HG02642 (cell line): Measurements from ENCODE around the gene ARHGEF35.
A peak's percentile ranks its signal among the peaks of the same experiment; 100 is the strongest.
"Not testable (repeated sequence)": the region's sequence is repeated elsewhere in the genome, so short reads cannot be mapped to it uniquely, and the experiment has no call there.

Experiments
- ATAC-seq: cut with Tn5 transposase; IDR thresholded peaks from one replicate; pipeline ENCODE4 v1.9.1; 2021; ENCODE audit warnings: mild to moderate bottlenecking; ENCODE audit not compliant: unreplicated experiment, poor library complexity

ARHGEF35 gene

DNA sequence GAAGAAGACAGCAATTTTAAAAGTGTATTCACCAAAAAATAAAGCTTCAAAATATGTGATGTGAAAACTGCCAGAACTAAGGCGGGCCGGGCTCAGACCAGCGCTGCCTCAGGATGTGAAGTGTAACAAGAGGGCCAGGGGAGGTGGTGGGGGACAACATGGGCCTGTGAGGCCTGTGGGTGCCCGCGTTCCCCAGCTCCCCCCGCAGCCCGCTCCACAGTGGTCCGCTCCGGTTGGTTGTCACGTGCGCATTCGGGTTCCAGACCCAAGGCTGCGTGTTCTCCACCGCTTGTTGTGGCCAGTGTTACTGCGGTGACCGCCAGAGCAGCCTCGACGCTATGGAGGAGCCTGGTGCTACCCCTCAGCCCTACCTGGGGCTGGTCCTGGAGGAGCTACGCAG is 12.5 kb downstream of the ARHGEF35 start, which contains the start of gene CTAGE4:
CTAGE4 (plus strand) TSS at position 301 of the 400 bp plus-strand sequence; CDS start at position 339, 38 bp downstream.
- ATAC-seq, result not testable (repeated sequence)

DNA sequence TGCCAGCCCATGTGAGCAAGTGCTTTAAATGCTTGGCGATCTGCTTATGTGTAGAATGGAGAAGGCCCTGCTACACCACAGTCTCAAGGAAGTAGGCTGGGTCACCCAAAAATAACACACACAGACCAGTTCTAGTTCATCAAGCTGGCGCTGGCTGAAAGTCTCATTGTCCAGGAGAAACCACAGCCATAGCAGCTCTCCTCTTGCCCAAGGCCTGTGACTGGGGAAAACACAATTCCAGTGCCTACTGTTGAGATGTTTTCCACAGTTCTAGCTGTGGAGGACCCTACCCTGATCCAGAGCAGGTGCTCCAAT is 16.5 kb downstream of the ARHGEF35 start:
- ATAC-seq, result peak; percentile 51

DNA sequence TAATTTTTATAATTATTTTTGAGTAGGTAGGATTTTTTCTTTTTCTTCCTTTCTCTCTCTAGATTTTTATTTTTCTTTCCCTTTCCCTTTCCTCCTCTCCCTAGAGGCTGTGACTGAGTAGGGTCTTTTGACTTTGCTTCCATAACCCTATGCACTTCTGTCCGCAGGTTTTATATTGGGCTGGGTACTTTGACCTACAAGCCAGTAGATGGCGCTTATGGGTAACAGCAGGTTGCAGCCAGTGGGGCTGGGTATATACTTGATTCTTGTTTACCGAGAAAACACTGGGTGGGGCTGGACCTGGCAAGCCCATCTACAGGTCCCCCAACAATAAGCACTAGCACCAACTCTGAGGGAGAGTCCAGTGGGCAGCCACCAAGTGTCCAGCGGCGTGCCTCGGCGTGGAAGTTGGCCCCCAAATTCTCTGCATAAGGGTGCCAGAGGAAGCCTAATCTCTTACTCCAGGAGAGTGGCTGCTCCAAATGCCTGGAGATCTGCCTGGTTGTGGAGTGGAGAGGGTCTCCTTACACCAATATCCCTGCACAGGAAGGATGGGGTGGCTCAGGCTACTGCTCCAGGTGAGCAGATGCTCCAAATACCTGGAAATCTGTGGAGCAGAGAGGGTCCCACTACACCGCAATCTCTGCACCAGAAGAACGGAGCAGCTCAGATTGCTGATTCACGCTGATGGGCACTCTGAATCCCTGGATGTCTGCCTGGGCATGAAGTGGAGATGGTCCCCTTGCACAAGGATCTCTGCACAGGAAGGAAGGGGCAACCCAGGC is 17.1 kb downstream of the ARHGEF35 start:
- ATAC-seq, result peak; percentile 96

DNA sequence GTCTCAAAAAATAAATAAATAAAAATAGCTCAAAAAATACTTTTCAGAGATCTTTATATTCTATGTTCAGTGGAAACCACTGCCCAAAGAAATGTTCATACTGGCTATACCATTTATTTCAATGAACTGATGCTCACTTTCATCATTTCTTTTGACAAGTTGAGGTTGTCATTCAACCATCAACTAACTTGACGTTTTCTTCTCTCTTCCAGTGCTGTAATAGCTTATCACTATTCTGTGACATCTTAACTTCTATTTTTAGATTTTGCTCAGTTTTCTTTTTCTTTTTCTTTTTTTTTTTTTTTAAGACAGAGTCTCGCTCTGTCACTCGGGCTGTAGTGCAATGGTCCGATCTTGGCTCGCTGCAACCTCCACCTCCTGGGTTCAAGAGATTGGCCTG is 21.0 kb downstream of the ARHGEF35 start:
- no peak for ATAC-seq

DNA sequence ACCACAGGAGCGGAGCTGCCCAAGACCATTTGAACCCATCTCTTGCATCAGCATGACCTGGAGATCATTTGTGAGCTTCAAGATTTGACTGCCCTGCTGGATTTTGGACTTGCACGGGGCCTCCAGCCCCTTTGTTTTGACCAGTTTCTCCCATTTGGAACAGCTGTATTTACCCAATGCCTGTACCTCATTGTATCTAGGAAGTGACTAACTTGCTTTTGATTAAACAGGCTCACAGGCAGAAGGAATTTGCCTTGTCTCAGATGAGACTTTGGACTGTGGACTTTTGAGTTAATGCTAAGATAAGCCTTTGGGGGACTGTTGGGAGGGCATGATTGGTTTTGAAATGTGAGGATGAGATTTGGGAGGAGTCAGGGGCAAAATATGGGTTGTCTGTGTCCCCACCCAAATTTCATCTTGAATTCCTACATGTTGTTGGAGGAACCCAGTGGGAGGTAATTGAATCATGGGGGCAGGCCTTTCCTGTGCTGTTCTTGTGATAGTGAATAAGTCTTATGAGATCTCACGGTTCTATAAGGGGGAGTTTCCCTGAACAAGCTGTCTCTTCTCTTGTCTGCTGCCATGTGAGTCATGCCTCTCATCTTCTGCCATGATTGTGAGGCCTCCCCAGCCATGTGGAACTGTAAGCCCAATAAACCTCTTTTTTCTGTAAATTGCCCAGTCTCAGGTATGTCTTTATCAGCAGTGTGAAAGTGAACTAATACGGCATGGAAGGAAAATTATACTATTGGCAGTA is 23.9 kb downstream of the ARHGEF35 start:
- ATAC-seq, result not testable (repeated sequence)

DNA sequence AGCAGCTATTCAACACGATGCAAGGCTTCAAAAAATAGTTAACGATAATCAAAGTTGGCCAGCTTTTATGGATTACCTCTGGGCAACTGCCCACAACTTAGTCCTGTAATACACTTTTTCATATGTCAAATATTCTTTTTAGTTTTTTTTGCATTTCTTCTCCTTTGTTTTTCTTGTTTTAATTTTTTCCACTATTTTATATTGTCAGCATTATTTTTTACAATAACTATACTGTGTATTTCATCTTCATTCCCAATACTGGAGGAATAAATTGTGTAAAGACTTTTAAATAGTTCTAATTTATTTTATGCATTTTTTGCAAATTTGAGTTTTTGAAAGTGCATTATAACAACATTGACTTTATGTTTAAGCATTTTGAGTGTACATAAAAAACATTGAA is 30.8 kb downstream of the ARHGEF35 start:
- no peak for ATAC-seq

DNA sequence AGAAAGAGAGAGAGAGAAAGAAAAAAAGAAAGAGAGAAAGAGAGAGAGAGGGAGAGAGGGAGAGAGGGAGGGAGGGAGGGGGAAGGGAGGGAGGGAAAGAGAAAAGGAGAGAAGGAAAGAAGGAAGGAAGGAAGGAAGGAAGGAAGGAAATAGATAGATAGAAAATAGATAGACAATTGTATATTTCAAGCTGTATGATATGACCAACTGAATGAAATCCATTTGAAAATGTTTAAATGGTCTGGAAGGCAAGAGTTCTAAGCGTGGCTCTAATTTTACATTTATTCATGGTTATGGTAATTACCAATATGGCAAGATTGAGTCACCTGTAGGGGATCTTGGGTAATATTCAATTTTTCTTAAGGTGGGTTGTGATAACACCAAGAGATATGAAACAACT is 36.8 kb downstream of the ARHGEF35 start:
- ATAC-seq, result no peak

DNA sequence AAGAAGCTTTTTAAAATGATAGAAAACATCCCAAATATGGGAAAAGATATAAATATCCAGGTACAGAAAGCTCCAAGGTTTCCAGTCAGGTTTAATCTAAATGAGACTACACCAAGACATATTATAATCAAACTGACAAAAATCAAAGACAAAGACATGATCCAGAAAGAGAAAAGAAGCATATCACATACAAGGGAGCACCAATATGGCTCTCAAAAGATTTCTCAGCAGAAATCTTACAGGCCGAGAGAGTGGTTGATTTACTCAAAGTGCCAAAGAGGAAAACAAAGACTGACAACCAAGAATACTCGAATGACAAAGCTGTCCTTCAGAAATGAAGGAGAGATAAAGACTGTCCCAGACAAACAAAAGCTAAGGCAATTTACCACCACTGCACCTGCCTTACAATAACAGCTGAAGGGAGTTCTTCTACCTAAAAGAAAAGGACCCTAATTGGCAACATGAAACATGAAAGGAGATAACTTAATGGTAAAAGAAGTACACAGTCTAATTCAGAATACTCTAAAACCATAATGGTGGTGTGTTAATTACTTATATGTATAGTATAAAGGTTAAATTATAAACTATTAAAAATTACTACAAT is 47.3 kb downstream of the ARHGEF35 start:
- ATAC-seq, result no peak

DNA sequence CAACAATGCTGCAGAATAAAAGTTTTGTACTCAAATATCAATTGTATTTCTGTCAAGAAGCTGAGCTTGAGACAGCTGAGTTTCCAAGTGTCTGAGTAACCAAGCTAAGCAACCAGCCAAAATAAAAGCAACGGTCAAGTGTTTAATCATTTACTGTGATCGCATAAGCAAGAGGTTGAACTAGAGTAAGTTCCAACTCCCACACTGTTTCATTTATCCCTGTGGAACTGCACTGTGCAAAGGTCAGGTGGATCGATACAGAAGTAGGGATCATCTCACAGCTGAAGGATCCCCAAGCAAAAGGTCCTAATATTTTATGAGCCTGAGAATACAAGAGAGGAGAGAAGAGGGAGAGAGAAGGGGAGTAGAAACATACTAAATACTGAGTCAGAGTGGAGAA is 51.2 kb downstream of the ARHGEF35 start:
- ATAC-seq, result no peak

DNA sequence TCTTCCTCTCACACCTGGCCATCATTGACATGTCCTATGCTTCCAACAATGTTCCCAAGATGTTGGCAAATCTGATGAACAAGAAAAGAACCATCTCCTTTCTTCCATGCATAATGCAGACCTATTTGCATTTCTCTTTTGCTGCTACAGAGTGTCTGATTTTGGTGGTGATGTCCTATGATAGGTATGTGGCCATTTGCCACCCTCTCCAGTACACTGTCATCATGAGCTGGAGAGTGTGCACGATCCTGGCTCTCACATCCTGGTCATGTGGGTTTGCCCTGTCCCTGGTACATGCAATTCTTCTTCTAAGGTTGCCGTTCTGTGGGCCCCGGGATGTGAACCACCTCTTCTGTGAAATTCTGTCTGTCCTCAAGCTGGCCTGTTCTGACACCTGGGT is 53.4 kb downstream of the ARHGEF35 start:
- ATAC-seq, result no peak

DNA sequence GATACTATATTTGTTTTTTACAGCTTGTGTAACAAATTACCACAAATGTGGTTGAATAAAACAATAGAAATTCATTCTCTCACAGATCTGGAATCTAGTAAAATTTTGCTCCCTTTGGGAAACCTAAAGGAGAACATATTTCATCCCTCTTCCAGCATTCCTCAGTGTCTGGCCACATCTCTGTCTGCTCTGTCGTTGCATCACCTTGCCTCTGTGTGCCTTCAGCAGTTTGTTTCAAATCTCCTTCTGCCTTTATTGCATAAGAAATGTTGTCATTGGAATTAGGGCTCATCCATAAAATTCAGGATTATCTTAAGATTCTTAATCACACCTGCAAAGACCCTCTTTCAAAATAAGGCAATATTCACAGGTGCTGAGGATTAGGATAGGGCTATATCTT is 58.1 kb downstream of the ARHGEF35 start:
- no peak for ATAC-seq
